ENCODE results near the gene PRSS37.

DNA sequence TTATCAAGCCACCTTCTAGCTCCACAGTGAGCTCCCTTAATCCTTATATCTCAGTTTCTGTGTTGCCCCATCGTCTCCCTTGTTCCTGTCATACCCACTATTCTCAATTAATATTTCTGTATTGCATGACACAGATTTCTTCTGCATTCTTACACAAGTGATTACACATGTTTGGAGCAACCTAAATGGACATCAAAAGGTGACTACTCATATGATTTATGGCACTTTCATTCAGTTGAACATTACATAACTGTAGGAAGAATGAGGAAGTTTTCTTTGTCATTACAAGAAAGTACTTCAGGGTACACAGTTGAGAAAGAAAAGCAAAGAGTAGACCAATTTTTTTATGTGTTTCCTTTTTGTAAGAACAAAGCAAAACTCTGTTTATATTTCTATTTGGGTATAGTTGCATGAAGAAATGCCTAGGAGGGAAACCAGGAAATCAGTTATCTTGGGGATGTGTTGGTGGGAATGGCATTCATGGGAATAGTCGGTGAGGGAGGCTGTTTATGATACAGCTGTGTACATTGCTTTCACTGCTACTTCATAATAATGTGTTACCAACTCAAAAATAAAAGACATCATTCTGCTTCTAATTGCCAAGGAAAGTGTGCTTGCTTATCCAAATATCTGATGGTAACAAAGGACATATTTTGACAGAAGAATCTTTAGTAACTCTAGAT, 23.6 kb upstream of the PRSS37 start:
- no peak for TF ChIP-seq CTCF (IDR thresholded peaks at IDR 0.05)
- no peak for TF ChIP-seq POLR2AphosphoS5 (IDR thresholded peaks at IDR 0.05)
